ENCODE measurements around the gene ZNF287.
"Not testable (repeated sequence)": the region's sequence is repeated elsewhere in the genome, so short reads cannot be mapped to it uniquely, and the experiment has no call there.

ZNF287 gene

GRCh38 chr17:16568541-16569357 is at the start of gene ZNF287:
Gene ZNF287 (minus strand): TSS chr17:16569204. CDS start chr17:16567731, 1,473 bp downstream.
- peak; percentile 75 for DNase-seq

GRCh38 chr17:16617481-16618060 is 48.6 kb upstream of the ZNF287 start:
- DNase-seq: no peak

GRCh38 chr17:16599537-16599936 is 30.5 kb upstream of the ZNF287 start:
- no peak for DNase-seq

GRCh38 chr17:16593356-16594102 is 24.5 kb upstream of the ZNF287 start:
- DNase-seq: peak; percentile 84

GRCh38 chr17:16589097-16589969 is 20.3 kb upstream of the ZNF287 start:
- peak; percentile 72 for DNase-seq

- DNase-seq: peak; percentile 34
Measured at GRCh38 chr17:16585796-16586195, 16.8 kb upstream of the ZNF287 start.

GRCh38 chr17:16584273-16584995 is 15.4 kb upstream of the ZNF287 start:
- DNase-seq: no peak

GRCh38 chr17:16583781-16584180 is 14.8 kb upstream of the ZNF287 start:
- DNase-seq: no peak

- no peak for DNase-seq
Measured at GRCh38 chr17:16573466-16573865, 4.5 kb upstream of the ZNF287 start.

GRCh38 chr17:16569358-16569712 is 331 bp upstream of the ZNF287 start:
- DNase-seq: peak; percentile 75

- no peak for DNase-seq
Measured at GRCh38 chr17:16552637-16553045, 16.4 kb downstream of the ZNF287 start.

- DNase-seq: no peak
Measured at GRCh38 chr17:16551878-16552636, 16.9 kb downstream of the ZNF287 start.

- no peak for DNase-seq
Measured at GRCh38 chr17:16537130-16537458, 31.9 kb downstream of the ZNF287 start.

GRCh38 chr17:16534236-16534635 is 34.8 kb downstream of the ZNF287 start:
- DNase-seq: no peak

GRCh38 chr17:16529906-16530305 is 39.1 kb downstream of the ZNF287 start:
- DNase-seq: no peak

GRCh38 chr17:16527298-16527697 is 41.7 kb downstream of the ZNF287 start:
- no peak for DNase-seq

- not testable (repeated sequence) for DNase-seq
Measured at GRCh38 chr17:16525556-16525955, 43.4 kb downstream of the ZNF287 start.

GRCh38 chr17:16521070-16521727 is 47.8 kb downstream of the ZNF287 start:
- DNase-seq: peak; percentile 89

GRCh38 chr17:16519021-16519420 is 50.0 kb downstream of the ZNF287 start:
- no peak for DNase-seq

- DNase-seq: no peak
Measured at GRCh38 chr17:16517477-16517876, 51.5 kb downstream of the ZNF287 start.

GRCh38 chr17:16516594-16517051 is 52.4 kb downstream of the ZNF287 start:
- DNase-seq: peak; percentile 65
